Measurements from ENCODE around the gene TST.

Gene TST

GRCh38 chr22:37053310-37054055 lies 34.2 kb upstream of the TST start:
- DNase-seq (no peak), ATAC-seq (no peak)

GRCh38 chr22:37052386-37053309 lies 33.4 kb upstream of the TST start:
- DNase-seq (no peak), ATAC-seq (no peak)

GRCh38 chr22:37051391-37052385 lies 32.4 kb upstream of the TST start, which contains the start of gene KCTD17:
Gene KCTD17, plus strand, starts transcription at chr22:37051742. Its CDS starts 19 bp downstream, at chr22:37051761.
- ATAC-seq (peak; percentile 99), DNase-seq (peak; percentile 84)

- no peak for DNase-seq
- ATAC-seq: no peak
Observed at GRCh38 chr22:37050913-37051312, 31.7 kb upstream of the TST start.

GRCh38 chr22:37049224-37049623 lies 30.0 kb upstream of the TST start:
- ATAC-seq (no peak), DNase-seq (no peak)

GRCh38 chr22:37048133-37048532 lies 28.9 kb upstream of the TST start:
- ATAC-seq (no peak), DNase-seq (no peak)

- DNase-seq (no peak), ATAC-seq (no peak)
Observed at GRCh38 chr22:37047006-37047405, 27.8 kb upstream of the TST start.

GRCh38 chr22:37046589-37046988 lies 27.3 kb upstream of the TST start:
- ATAC-seq (no peak), DNase-seq (no peak)

GRCh38 chr22:37045958-37046357 lies 26.7 kb upstream of the TST start:
- no peak for ATAC-seq
- no peak for DNase-seq

- ATAC-seq (peak; percentile 81), DNase-seq (no peak)
Observed at GRCh38 chr22:37044634-37045625, 25.7 kb upstream of the TST start.

GRCh38 chr22:37043828-37044538 lies 24.7 kb upstream of the TST start:
- ATAC-seq: peak; percentile 74
- peak; percentile 67 for DNase-seq

- ATAC-seq (no peak), DNase-seq (no peak)
Observed at GRCh38 chr22:37043209-37043827, 24.1 kb upstream of the TST start.

- no peak for DNase-seq
- ATAC-seq: no peak
Observed at GRCh38 chr22:37039466-37039865, 20.2 kb upstream of the TST start.

- ATAC-seq (no peak), DNase-seq (no peak)
Observed at GRCh38 chr22:37037669-37038068, 18.4 kb upstream of the TST start.

- ATAC-seq (no peak), DNase-seq (no peak)
Observed at GRCh38 chr22:37036655-37037377, 17.6 kb upstream of the TST start.

GRCh38 chr22:37033605-37034430 lies 14.6 kb upstream of the TST start:
- no peak for ATAC-seq
- no peak for DNase-seq

- DNase-seq (no peak), ATAC-seq (no peak)
Observed at GRCh38 chr22:37032535-37033460, 13.6 kb upstream of the TST start.

Measured in stimulated activated naive CD8-positive, alpha-beta T cell treated with anti-CD3 and anti-CD28 coated beads, Interleukin-15, Interleukin-2, amounts not matched to agents 100 U/mL and 50 U/mL, for 24 hours (primary cell).